Stimulated activated CD4-positive, alpha-beta T cell treated with anti-CD3 and anti-CD28 coated beads, Interleukin-4, amount 100 ng/mL, for 1 hour (primary cell): ENCODE data around the gene ERBB3.

Experiments
- DNase-seq: peaks from one replicate; pipeline ENCODE4 v3.0.0-alpha.2; 2020

ERBB3 gene

DNA sequence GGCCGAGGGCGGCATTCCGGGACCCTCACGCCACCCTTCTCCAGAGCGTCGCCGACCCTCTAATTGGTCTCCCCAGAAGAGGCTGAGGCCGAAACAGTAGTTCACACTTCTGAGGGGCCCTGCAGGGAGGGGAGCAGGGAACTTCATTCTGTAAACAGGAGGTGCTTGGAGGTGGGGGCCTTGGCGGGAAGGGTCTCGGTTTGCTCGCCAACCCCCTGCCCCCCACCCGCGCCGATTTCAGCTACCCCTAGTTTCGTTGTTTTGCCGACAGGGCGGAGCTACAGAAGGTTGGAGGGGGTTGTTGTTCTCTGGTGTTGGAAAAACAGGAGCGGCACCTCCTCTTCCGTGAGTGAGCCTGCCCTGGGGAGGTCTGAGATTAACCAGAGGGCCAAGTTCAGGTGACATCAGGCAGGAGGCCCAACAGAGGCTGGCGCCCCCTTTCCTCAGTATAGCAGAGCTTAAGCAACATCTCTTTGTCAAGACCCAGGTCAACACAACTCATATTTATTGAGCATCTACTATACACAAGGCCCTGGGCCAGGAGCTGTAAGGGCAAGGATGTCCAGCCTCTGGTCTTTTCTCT is 682 bp downstream of the ERBB3 start:
- no peak for DNase-seq

- DNase-seq, result no peak
Measured at GRCh38 chr12:56081393-56082347, 1.7 kb downstream of the ERBB3 start.

DNA sequence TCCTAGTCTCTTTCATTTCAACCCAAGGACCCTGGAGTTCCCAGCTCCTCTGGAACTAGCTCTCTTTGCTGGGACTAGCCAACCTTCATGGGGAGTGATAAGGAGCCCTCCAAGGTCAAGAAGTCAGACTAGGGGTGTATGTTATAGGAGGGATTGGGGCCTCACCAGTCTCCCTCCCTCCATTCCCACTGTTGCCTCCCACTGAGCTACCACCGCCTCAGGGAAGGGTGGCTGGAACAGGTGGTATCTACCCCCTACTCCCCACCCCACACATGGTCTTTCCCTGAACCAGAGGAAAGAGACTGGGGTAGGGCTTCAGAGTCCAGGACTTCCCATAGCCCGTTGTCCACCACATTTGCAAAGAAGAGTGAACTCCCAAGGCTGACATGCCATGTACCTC is 2.4 kb downstream of the ERBB3 start:
- no peak for DNase-seq

- DNase-seq, result no peak
Measured at GRCh38 chr12:56082967-56083366, 3.0 kb downstream of the ERBB3 start.

- DNase-seq, result no peak
Measured at GRCh38 chr12:56084958-56085543, 5.1 kb downstream of the ERBB3 start.

DNA sequence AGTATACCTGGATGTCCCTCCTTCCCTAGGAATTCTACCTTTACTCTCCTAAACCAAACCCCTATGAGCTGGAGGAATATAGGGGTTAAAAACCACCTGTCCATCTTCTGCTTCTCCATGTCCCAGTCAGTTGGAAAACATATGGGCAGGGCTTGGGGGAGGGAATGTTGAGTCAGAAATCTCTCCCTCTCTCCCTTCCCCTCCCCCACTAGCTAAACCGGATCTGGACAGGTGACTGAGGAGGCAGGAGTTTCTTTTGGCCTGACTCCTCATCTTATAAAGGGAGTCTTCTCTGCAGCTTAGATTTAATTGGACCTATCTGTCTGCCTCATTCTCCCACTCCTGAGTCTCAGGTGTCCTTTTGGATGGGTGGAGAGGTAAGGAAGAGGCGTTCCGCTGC is 6.1 kb downstream of the ERBB3 start:
- no peak for DNase-seq

GRCh38 chr12:56086608-56087007 is 6.6 kb downstream of the ERBB3 start:
- DNase-seq, result no peak

- no peak for DNase-seq
Measured at GRCh38 chr12:56087220-56087619, 7.3 kb downstream of the ERBB3 start.

- DNase-seq, result no peak
Measured at GRCh38 chr12:56097738-56098137, 17.8 kb downstream of the ERBB3 start.

- DNase-seq, result no peak
Measured at GRCh38 chr12:56098592-56098991, 18.6 kb downstream of the ERBB3 start.

DNA sequence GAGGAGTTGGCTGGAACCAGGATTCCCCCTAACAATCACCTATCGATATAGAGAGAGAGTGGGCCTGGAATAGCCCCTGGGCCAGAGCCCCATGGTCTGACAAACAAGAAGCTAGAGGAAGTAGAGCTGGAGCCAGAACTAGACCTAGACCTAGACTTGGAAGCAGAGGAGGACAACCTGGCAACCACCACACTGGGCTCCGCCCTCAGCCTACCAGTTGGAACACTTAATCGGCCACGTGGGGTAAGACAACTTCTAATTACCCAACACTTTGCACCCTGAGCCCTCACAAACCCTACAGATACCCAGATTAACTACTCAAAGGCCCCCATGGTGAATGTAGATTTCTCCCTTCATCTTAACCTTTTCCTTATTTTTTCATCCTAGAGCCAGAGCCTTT is 19.8 kb downstream of the ERBB3 start:
- DNase-seq, result no peak

DNA sequence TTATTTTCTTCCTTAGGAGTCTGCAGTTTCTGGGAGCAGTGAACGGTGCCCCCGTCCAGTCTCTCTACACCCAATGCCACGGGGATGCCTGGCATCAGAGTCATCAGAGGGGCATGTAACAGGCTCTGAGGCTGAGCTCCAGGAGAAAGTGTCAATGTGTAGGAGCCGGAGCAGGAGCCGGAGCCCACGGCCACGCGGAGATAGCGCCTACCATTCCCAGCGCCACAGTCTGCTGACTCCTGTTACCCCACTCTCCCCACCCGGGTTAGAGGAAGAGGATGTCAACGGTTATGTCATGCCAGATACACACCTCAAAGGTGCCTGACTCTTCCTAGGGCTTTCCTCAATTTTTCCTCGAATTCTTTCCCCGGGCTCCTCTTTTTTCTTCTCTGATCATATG is 21.1 kb downstream of the ERBB3 start:
- no peak for DNase-seq

- no peak for DNase-seq
Measured at GRCh38 chr12:56102683-56103065, 22.7 kb downstream of the ERBB3 start.

DNA sequence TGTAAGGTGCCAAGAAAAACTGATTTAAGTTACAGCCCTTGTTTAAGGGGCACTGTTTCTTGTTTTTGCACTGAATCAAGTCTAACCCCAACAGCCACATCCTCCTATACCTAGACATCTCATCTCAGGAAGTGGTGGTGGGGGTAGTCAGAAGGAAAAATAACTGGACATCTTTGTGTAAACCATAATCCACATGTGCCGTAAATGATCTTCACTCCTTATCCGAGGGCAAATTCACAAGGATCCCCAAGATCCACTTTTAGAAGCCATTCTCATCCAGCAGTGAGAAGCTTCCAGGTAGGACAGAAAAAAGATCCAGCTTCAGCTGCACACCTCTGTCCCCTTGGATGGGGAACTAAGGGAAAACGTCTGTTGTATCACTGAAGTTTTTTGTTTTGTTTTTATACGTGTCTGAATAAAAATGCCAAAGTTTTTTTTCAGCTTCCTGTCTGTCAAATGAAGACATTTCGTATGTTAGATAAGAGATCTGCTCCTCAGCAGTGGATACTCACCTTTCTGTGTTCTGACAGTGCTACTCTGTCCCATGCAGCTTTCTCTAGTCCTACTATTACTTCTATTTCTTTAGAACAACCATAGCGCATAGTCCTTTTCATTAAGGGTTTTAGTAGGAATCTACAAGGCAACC is 23.2 kb downstream of the ERBB3 start:
- DNase-seq, result no peak

DNA sequence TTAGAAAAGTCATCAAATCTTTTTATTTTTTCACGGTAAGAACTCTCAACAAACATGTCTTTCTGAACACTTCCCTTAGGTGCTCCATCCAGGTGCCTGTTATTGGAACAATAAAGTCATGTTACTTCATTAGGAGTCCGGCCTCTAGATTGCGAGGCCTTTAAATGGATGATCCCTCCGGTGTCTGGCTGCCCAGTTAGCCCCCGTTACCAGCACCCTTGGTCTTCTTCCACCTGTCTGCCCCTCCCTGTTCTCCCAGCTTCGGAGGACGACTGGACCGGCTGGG is 23.8 kb downstream of the ERBB3 start:
- DNase-seq, result no peak

DNA sequence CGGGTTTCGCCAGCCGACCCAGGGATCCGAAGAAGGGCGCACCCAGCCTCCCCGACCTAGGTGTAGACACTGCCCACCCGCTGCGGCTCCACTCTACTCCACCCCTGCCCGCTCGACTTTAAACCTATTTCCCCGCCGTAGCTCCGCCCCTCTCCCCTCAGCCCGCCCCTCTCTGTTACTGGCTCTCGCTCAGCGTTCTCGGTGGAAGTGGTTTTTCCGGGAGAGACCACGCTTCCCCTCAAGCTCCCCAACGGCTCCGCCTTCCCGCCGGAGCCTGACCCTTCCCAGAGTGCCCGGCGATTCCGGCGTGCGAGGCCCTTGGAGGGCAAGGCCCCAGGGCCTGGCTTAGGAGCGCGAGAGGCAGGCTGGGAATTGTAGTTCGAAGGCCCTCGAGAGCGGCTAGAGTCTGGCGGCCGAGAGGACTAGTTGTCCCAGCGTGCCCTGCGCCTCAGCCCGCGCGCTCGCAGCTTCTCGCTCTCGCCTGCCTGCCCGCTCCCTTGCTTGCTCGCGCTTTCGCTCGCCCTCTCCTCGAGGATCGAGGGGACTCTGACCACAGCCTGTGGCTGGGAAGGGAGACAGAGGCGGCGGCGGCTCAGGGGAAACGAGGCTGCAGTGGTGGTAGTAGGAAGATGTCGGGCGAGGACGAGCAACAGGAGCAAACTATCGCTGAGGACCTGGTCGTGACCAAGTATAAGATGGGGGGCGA is 24.3 kb downstream of the ERBB3 start, which contains the start of gene PA2G4:
PA2G4 (plus strand) TSS at position 451 of the 706 bp plus-strand sequence; CDS start at position 630, 179 bp downstream.
- DNase-seq, result peak; percentile 97

DNA sequence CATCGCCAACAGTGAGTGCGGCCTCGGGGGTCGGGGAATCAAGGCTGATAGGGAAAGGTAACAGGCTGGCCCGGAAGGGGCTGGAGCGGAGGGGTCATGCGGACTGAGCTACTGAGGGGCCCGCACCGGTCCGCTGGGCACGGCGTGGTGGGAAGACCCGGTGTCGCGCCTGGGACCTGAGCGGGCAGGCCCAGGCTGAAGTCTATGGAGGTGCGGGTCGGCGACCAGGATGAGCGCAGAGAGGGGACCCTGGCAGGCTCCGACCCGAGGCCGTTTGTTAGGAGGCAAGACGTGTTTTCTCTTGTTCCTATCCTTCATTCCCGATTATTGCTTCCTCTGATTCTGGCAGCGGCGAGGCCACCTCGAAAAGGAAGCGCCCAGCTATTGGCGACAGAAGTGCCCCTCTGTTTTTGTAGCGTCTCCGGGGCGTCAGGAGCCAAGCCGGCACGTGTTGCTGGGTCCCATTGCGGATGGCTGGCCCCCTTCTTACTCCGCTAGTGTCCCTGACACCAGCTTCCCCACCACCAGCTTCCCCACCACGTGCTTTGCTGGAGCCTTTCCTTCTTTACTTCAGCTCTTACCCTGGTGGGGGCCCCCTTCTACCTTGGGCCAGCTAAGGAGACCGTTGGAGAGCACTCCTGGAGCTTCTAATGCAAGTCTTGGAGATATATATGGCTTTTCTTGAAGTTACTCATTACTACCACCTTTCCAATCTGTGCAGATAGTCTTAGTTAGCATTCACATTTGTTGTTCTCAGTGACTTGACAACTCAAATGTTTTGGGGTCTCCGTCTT is 25.0 kb downstream of the ERBB3 start:
- DNase-seq, result peak; percentile 33

DNA sequence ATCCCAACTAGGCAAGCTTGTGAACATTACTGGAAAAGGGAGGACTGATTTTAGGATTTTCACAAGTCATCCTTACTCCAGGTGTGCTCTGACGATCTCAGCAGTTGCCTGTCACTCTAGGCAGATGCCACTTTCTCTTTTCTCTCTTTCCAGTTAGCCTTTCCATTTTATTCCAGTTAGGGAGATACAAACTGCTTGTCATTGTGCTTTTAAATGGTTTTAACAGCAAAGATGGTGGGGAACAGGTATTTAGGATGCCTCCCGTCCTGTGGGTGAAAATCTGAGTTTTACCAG is 25.6 kb downstream of the ERBB3 start:
- no peak for DNase-seq

DNA sequence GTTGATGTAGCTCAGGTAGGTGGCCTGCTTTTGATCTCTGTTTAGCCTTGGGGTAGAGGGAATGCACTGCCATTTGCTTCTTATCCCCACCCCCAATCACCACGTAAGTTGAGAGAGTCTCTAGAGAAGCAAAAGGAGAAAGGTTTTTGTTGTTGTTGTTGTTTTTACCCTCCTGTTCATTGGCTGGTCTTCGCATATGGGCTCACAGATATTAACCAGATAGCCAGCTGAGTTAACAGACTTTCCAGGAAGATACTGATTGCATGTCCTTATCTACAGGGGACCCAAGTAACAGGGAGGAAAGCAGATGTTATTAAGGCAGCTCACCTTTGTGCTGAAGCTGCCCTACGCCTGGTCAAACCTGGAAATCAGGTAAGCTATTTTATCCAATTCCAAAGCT is 27.3 kb downstream of the ERBB3 start:
- no peak for DNase-seq

- no peak for DNase-seq
Measured at GRCh38 chr12:56110571-56110970, 30.6 kb downstream of the ERBB3 start.

DNA sequence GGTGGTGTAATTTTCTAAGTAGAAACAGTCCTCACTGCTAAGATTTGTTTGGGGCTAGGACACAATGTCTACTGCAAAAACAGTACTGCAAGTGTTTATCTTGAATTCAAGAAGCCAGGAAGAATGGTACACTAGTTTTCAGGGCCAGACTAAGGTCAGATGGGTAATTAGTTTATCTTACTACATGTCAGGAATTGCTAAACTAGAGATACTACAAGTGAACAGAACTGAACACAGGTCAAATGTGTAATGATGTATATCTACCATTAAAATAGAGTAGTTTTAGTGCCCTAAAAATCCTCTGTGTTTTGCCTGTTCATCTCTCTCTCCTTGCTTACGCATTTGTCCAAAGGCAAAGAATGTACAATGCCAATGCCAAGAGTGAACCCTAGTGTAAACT is 34.1 kb downstream of the ERBB3 start:
- no peak for DNase-seq

DNA sequence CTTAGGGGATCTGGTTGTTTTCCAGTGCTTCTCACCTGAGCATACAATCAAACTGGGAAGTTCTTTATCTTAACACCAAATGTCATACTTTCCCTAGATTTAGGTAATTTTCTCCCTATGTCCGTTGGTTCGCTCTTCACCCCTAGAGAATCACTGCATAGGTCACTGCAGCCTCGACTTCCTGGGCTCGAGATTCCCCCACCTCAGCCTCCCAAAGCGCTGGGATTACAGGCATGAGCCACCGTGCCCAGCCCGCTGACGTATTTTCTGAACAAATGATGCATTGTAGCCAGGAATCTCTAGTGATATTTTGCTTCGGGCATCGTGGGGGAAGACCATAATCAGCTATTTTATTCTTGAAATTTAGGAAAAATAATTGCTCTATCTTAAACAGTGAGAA is 35.4 kb downstream of the ERBB3 start:
- DNase-seq, result no peak
